A673 (cell line): ENCODE measurements around the gene CMIP.

ENCODE experiments used
- CTCF ChIP-seq: fragments of 300-800, 200-600 bp; sonication (generic); conservative IDR thresholded peaks from 2 replicates; pipeline ENCODE4 v1.5.1; 2017; ENCODE audit warnings: low read depth, mild to moderate bottlenecking, antibody characterized with exemption, low read length, moderate library complexity, mixed read lengths
- EZH2 ChIP-seq: fragments of 200-600 bp; sonication (generic); IDR thresholded peaks from 2 replicates; pipeline ENCODE4 v1.6.1; 2017; ENCODE audit warnings: borderline replicate concordance, low read depth, mild to moderate bottlenecking, mixed read lengths, antibody characterized with exemption, low read length; ENCODE audit not compliant: poor library complexity, severe bottlenecking

GRCh38 chr16:81608523-81609209 lies 164.1 kb downstream of the CMIP start:
- TF ChIP-seq EZH2 = no peak
- no peak for TF ChIP-seq CTCF
